Head of caudate nucleus (tissue), 42 donors: ENCODE measurements around the gene FGF19.

Source experiments
- DNase-seq, 42 donors: peaks; one replicate each; pipeline versions ENCODE4 v3.0.0 to v3.0.0-alpha.2; 2020 to 2021; ENCODE audit warnings: mixed read lengths in 7 of 42
- intact Hi-C: fragments of 100-400 bp; cut with DNase I; formaldehyde crosslinking; loops from one replicate; pipeline ENCODE4 v1.15.0; 2022

Gene FGF19

GRCh38 chr11:69650081-69650831 is 53.6 kb downstream of the FGF19 start:
- intact Hi-C loops: no loop called here
- DNase-seq: no peak

DNA sequence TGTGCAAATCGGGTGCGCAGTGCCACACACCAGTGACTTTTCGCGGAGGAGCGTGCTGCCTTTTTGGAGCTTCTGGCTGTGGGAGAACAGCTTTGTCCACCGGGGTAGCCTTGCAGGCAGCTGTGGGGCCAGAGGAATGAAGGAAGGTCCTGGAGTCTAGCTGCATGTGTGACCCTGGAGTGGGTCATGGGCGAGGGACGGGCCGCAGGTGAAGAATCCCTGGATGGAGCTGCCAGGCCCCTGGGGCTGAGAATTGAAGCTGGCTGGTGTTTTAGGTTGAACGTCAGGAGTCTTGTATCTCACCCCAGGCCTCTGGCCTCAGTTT is 54.3 kb downstream of the FGF19 start:
- intact Hi-C loops: loop anchor here (10.0 kb wide), 2 partner anchors 205 to 355 kb away; partner anchors contain the start of gene MYEOV

GRCh38 chr11:69648679-69649575 is 54.9 kb downstream of the FGF19 start:
- DNase-seq: no peak
- intact Hi-C loops: loop anchor here (10.0 kb wide), 2 partner anchors 204 to 354 kb away; partner anchors contain the start of gene MYEOV

More for the DNA sequence above, 54.3 kb downstream of the FGF19 start:
- no peak for DNase-seq
